PC-3 (cell line): Measurements from ENCODE around the gene GSG1L.

ENCODE experiments used
- EZH2 ChIP-seq: fragments of 300-600 bp; sonication (generic); IDR thresholded peaks from one replicate; pipeline ENCODE4 v1.6.1; 2017; ENCODE audit warnings: antibody characterized with exemption, mild to moderate bottlenecking, low read length; ENCODE audit not compliant: unreplicated experiment
- EZH2phosphoT487 ChIP-seq: fragments of 300-600 bp; sonication (generic); IDR thresholded peaks from 2 replicates; pipeline ENCODE4 v1.6.1; 2018; ENCODE audit warnings: mild to moderate bottlenecking, antibody characterized with exemption, low read length, borderline replicate concordance
- TF ChIP-seq, protein P1 (sequence below): fragments of 300-600 bp; sonication (generic); conservative IDR thresholded peaks from 2 replicates; pipeline ENCODE4 v1.5.1; 2017; ENCODE audit warnings: antibody characterized with exemption, low read depth, mild to moderate bottlenecking, low read length

DNA sequence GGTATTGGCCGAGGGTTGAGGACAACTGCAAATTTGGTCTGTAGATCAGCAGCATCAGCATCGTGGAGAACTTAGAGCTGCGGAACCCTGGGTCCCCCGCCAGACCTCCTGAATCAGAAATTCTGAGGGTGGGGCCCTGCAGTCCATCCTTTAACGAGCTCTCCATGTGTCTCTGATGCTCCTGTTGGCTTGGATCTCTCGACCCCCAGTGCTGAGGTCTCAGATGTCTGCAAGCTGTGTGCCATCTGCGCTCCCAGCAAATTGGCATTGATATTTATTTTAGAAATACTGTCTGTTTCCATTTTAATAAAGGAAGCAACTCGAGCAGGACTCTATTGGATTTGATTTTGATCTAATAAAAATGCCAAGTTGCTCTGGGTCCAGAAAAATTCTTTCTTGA lies 263.6 kb downstream of the GSG1L start:
- TF ChIP-seq, protein P1, sequence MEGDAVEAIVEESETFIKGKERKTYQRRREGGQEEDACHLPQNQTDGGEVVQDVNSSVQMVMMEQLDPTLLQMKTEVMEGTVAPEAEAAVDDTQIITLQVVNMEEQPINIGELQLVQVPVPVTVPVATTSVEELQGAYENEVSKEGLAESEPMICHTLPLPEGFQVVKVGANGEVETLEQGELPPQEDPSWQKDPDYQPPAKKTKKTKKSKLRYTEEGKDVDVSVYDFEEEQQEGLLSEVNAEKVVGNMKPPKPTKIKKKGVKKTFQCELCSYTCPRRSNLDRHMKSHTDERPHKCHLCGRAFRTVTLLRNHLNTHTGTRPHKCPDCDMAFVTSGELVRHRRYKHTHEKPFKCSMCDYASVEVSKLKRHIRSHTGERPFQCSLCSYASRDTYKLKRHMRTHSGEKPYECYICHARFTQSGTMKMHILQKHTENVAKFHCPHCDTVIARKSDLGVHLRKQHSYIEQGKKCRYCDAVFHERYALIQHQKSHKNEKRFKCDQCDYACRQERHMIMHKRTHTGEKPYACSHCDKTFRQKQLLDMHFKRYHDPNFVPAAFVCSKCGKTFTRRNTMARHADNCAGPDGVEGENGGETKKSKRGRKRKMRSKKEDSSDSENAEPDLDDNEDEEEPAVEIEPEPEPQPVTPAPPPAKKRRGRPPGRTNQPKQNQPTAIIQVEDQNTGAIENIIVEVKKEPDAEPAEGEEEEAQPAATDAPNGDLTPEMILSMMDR, result no peak
- no peak for TF ChIP-seq EZH2
- TF ChIP-seq EZH2phosphoT487, result no peak
